DND-41 (cell line): ENCODE data around the gene CENPE.

Experiments used
- CTCF ChIP-seq: IDR thresholded peaks from 2 replicates; pipeline ENCODE4 v1.5.1; 2012; ENCODE audit warnings: borderline replicate concordance, low read length, moderate library complexity, mild to moderate bottlenecking; ENCODE audit not compliant: poor library complexity, severe bottlenecking; ENCODE audit errors: extremely low read depth
- EZH2 ChIP-seq: IDR thresholded peaks from 3 replicates; pipeline ENCODE4 v1.6.1; 2012; ENCODE audit warnings: borderline replicate concordance, low read depth, mild to moderate bottlenecking, moderate library complexity, low read length, inconsistent platforms; ENCODE audit not compliant: severe bottlenecking

GRCh38 chr4:103075894-103076746, 122.0 kb downstream of the CENPE start:
- TF ChIP-seq CTCF (peak; percentile 21), EZH2 (no peak)
